Measurements from ENCODE around the gene TLX2.

TLX2 gene

DNA sequence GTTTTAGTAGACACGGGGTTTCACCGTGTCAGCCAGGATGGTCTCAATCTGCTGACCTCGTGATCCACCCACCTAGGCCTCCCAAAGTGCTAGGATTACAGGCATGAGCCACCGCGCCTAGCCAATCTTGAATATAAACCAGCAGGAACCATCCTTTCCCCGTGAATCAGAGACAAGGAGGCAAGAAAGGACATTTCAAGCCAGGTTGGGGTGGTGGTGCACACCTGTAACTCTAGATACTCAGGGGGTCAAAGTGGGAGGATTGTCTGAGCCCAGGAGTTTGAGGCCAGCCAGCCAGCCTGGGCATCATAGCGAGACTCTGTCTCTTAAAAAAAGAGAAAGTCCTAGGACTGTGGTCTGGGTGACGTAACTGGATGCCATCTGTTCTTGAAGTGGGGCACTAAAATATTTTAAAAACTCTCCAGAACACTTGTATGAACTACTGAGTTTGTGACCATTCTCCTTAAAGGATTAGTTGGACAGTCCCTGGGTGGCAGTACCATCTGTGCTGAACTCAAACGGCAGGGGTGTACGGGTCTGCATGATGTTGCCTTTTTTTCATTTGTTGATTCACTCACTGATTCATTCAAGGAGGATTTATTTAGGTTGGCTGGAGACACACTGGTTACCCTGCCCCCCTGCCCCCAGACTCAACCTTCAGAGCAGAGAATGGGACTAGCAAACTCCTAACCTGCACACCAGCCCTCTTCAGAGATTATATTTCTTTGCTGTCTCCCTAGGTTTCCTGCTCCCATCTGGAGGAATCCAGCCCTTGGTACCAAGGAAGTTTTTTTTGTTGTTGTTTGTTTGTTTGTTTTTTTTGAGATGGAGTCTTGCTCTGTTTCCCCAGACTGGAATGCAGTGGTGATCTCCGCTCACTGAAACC lies 2.9 kb upstream of the TLX2 start:
- DNase-seq (ENCODE audit: low read depth in 2 of 2): no peak

DNA sequence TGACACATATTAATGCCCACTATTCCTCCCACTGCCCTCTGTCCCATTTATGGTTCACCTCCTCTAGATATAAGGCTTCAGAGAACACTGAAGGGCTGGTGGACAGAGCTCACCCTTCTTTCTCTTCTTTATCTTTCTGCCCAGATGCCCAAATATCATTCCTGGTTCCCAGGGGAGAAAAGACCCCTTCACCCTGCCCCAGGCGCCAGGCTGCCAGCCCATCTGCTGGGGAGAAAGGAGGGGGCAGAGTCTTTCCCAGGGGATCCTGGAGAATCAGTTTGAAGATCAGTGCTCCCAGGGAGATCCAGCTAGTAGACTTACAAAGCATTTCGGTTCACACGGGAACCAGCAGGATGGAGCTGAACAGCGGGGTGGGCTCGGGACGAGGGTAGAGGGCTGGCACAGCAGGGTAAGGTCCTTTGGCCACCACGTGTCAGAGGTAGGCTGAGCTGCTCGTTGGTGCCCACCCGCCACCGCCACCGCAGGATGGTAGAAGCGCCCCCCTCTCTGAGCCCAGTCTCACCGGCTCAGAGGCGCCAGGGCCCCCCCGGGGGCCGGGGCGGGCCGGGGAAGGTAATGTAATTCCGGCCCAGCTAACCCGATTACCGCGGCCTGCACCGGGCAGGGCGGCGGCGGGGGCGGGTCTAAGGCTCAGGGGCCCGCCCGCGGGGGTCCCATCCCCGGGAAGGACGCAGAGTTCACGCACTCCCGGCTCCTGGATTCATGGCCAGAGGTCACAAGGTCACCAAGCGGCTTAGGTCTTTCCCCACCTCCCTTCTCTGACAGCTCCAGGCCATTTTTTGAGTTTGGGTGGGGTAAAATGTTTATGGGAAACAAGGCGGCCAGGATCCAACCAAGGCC lies 1.3 kb upstream of the TLX2 start:
- no peak for DNase-seq (ENCODE audit: low read depth in 2 of 2)

DNA sequence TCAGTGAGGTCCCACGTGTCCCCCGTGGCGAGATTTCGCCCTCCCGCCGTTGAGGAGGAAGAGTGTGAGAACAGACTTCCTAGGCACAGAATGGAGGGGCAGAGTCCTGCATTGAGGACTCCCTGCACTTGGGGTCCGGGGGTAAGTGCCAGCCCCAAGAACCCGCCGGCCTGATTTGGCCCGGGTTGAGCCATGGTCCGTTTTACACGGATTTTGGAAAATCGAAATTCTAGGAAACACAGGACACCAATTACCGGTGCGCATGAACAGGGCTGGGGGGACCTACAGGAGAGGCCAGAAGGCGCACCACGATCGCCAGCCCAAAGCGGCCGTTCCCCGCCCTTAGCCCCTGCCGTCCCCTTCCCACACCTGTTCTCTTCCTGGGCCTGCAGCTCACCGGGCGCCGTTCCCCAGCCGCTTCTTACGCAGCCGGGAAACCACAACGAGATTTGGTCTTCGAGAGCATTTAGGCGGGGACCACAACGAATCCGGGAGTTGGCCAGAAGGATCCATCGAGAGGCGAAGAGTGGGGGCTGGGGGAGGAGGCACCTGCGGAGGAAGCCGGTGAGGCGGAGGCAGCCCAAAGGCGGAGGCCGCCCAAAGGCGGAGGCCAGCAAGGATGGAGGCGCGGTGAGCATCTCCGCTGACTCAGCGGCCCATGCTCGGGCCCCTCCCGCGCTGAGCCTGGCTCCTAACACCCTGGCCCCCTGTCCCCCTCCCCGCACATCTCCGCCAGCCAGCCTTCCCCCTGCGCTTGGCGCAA lies 464 bp upstream of the TLX2 start:
- DNase-seq (ENCODE audit: low read depth in 2 of 2): no peak

DNA sequence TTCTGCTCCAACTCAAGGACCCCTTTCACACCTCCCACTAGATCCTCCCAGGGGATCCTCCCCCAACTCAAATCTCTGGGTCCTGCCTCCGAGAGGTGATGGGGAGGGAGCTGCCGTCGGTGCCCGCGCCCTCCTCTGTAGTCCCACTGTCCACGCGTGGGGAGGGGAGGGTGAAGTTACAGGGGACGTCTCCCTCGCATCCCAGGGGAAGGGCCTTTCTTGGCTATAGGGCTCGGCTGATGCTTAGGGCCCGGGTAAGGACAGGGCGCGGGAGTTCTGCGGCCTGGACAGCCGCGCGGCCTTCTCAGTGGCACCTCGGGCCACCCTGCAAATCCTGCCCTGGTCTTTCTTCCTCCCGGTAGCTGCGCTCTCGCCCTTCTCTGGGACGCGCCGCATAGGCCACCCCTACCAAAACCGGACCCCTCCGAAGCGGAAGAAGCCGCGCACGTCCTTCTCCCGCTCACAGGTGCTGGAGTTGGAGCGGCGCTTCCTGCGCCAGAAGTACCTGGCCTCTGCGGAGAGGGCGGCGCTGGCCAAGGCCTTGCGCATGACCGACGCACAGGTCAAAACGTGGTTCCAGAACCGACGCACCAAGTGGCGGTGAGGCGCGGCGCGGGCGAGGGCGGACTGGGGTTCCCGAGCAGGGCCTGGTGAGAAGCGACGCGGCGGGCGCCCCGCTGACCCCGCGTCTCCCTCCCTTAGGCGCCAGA lies 1.2 kb downstream of the TLX2 start:
- no peak for DNase-seq (ENCODE audit: low read depth in 2 of 2)

DNA sequence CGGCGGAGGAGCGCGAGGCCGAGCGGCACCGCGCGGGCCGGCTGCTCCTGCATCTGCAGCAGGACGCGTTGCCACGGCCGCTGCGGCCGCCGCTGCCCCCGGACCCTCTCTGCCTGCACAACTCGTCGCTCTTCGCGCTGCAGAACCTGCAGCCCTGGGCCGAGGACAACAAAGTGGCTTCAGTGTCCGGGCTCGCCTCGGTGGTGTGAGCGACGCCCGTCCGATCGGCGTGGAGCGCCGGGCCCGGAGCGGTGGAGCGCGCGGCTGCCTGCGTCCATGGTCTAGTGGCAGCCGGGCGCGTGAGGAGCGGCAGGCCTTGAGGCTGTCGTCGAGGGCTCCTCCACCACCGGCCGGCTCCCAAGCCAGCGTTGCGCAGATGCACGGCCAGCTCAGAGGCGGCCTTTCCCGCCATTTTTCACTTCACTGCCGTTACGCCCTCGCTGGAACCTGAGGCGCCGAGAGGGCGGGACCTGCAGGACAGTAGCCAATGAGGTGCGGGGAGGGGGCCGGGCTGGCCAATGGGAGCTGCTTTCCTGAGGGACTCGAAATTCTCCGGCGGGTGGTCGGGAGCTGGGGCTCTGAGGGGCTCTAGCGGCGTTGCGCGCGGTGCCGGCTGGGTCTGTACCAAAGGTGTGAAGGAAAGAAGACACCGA lies 1.9 kb downstream of the TLX2 start:
- DNase-seq (ENCODE audit: low read depth in 2 of 2): peak; percentile 70

- DNase-seq (ENCODE audit: low read depth in 2 of 2): no peak
These were observed 2.4 kb downstream of the TLX2 start for GRCh38 chr2:74516650-74517049.

- no peak for DNase-seq (ENCODE audit: low read depth in 2 of 2)
These were observed 8.3 kb downstream of the TLX2 start for GRCh38 chr2:74522516-74522915.

DNA sequence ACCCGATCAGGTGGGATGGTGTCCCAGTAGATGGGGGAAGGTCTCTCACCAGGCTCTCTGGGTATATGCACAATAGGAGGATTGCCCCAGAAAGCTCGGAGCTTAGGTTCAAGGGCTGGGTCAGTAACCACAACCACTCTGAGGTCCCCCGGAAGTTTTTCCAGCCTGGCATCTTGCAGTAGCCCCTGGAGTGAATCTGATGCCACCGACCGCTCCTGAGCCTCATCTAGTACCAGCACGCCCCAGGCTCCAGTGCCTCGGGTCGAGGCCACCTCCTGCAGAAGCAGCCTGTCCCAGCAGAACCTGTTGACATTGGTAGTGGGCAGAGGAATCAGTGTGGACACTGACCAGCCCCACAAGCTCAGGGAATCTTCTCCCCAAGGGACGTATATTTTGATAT lies 9.8 kb downstream of the TLX2 start:
- no peak for DNase-seq (ENCODE audit: low read depth in 2 of 2)

- DNase-seq (ENCODE audit: low read depth in 2 of 2): no peak
These were observed 10.9 kb downstream of the TLX2 start for GRCh38 chr2:74524955-74525716.

- no peak for DNase-seq (ENCODE audit: low read depth in 2 of 2)
These were observed 11.7 kb downstream of the TLX2 start, which contains the start of gene DQX1 for GRCh38 chr2:74525717-74526648. Gene DQX1 (minus strand): TSS chr2:74526231. CDS start chr2:74525729, 502 bp downstream.

- DNase-seq (ENCODE audit: low read depth in 2 of 2): no peak
These were observed 12.5 kb downstream of the TLX2 start for GRCh38 chr2:74526649-74527230.

- no peak for DNase-seq (ENCODE audit: low read depth in 2 of 2)
These were observed 13.5 kb downstream of the TLX2 start for GRCh38 chr2:74527741-74528140.

GRCh38 chr2:74528600-74529356 lies 14.5 kb downstream of the TLX2 start:
- DNase-seq (ENCODE audit: low read depth in 2 of 2): no peak

GRCh38 chr2:74529357-74530238 lies 15.3 kb downstream of the TLX2 start, which contains the start of the genes AUP1 and HTRA2:
Gene AUP1 (minus strand): TSS chr2:74529706. CDS start chr2:74529629, 77 bp downstream.
Gene HTRA2 (plus strand): TSS chr2:74529933. CDS start chr2:74530007, 74 bp downstream.
- DNase-seq (ENCODE audit: low read depth in 2 of 2): peak; percentile 87 to 92

DNA sequence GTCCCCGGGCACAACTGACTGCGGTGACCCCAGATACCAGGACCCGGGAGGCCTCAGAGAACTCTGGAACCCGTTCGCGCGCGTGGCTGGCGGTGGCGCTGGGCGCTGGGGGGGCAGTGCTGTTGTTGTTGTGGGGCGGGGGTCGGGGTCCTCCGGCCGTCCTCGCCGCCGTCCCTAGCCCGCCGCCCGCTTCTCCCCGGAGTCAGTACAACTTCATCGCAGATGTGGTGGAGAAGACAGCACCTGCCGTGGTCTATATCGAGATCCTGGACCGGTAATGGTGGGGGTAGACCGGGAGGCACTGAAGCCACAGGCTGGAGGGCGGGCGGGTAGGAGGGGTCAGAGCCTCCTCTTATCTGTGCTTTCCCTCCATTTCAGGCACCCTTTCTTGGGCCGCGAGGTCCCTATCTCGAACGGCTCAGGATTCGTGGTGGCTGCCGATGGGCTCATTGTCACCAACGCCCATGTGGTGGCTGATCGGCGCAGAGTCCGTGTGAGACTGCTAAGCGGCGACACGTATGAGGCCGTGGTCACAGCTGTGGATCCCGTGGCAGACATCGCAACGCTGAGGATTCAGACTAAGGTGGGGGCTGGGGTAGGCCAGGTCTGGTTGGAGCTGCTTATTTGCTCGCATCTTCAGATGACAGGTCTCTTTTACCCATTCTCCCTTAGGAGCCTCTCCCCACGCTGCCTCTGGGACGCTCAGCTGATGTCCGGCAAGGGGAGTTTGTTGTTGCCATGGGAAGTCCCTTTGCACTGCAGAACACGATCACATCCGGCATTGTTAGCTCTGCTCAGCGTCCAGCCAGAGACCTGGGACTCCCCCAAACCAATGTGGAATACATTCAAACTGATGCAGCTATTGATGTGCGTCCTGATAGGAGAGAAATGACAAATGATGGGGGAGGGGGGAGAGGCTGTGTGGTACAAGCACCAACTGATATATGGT lies 16.3 kb downstream of the TLX2 start:
- no peak for DNase-seq (ENCODE audit: low read depth in 2 of 2)
